Middle frontal gyrus (tissue), 1 donor: Measurements from ENCODE around the gene SRSF11.

Experiments used
- DNase-seq: peaks from one replicate; pipeline ENCODE4 v3.0.0-alpha.2; 2015; ENCODE audit warnings: low spot score; ENCODE audit errors: extremely low spot score

SRSF11 gene

GRCh38 chr1:70220517-70221237 is 503 bp upstream of the SRSF11 start:
- DNase-seq, result no peak

DNA sequence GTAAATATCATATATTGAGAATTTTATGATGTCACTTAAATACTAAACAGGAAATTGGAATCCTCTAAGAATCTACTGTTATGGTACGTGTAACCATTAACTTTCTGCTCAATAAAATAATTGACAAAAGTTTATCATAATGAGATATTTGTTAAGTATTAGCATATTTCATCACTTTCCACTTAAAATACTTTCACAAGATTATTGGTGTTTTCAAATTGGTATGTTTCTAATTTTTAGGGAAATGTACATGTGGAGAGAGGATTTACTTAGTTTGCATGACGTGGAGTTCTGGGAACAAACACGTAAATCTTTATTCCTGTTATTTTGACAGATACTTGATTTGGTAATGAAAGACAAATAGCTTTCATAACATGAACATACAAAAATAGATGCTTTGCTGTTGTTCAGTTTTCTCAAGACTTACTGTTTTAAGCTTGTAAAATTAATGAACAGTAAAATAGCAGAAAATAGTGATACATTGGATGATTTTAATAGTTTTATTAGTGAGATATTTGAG is 1.6 kb downstream of the SRSF11 start:
- no peak for DNase-seq

DNA sequence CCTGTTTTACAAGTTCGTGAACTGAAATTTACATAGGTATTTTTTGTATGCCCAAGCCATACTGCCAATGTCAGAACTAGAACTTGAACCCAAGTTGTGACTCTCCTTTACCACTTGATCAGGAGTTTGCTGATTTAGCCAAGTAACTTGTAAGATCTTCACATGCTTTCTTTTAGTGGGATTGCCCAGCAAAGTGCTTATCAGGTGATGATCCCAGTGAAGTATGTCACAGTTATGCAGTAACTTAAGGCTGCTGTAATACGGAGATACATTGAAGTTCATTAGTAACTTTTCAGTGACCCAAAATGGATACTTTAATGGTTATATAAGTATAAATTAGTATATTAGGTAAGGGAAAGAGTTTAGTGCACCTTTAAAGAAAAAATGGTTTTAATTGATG is 3.8 kb downstream of the SRSF11 start:
- DNase-seq, result no peak

DNA sequence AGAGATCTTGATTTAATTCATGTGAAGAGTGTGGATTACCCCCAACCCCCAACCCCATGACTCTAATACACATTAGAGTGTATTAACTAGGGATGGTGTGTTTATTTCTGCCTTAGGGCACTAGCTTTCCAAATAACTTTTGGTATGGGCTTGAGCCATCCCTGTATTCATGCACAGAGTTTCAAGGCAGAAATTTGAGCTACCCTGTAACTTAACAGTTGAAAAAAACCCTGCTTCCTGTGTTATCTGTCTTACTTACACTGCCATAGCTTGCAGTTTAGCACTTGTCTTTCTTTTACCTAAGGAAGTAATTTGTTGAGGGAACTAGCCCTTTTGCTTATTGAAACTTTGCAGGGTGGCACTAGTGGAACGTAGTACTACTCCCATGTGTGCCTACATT is 6.3 kb downstream of the SRSF11 start:
- no peak for DNase-seq

- no peak for DNase-seq
Observed at GRCh38 chr1:70228670-70229069, 7.5 kb downstream of the SRSF11 start.

GRCh38 chr1:70231475-70231874 is 10.3 kb downstream of the SRSF11 start:
- DNase-seq, result no peak

GRCh38 chr1:70234733-70235132 is 13.6 kb downstream of the SRSF11 start:
- no peak for DNase-seq

DNA sequence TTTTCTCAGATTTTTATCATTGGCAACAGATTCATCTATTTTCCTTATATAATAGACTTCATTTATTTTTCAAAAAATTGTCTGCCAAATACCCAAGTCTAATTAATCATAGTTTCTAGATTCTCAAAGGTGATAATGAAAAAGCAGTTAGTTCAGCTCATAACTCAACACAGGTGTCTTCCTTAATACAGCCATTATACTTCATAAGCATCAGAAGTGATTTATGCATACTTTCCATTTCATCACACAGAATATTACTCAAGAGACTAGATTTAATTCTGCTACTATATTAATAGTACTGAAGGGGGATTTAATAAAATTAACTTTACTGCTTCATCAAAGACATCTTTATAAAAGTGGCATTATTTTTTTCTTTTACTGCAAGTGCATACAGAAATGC is 18.8 kb downstream of the SRSF11 start:
- no peak for DNase-seq

DNA sequence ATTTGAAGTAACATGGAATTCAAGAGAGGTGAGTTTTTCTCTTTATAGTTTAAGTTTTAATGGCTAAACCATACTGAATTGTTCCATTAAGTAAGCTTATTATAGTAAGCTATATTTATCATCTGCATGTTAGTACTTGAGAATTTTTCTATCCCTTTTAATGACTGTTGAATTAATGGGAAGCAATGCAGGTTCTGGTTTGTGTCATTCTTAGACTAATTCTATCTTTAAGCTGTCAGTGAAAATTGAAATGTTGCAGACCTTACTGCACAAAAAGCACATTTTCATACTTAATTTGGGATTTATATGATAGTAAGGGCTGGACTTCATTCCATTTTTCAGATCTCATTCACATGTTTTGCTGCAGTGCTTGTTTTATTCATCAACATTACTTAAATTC is 25.9 kb downstream of the SRSF11 start:
- no peak for DNase-seq

GRCh38 chr1:70247768-70248167 is 26.6 kb downstream of the SRSF11 start:
- DNase-seq, result no peak

- no peak for DNase-seq
Observed at GRCh38 chr1:70248729-70249128, 27.5 kb downstream of the SRSF11 start.

DNA sequence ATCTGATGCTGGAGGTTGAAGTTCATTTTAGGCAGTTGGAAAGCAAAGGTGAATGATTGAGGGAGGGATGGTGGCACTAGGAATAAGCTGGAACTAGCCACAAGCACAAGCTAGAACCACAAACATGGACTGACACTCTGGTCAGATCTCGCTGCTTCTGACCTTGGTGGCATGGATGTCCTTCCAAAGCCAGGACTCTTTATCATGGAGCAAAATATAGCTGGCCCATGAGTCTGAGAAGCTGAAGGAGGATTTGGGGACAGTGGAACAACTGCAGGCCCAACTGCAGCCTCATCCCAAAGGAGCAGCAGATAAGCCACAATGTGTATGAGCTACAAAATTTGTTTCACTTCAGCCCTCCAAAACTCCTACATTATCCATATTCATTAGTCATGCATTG is 35.5 kb downstream of the SRSF11 start:
- no peak for DNase-seq

DNA sequence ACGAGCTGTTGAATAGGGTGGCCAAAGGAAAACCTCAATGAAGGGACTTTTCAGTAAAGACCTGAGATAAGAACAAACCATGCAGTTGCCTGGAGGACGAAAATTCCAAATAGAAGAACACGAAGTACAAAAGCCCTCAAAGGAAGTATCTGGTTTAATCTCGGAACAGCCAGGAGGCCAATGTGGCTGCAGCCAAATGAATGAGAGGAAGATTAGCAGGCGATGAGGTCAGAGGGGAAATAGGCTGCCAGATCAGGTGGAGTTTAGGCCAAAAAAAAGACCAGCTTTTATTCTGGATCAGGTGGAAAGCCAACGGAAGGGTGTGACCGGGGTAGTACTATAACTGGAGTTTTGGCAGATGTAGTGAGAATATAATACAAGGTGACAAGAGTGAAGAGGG is 43.7 kb downstream of the SRSF11 start:
- DNase-seq, result no peak

DNA sequence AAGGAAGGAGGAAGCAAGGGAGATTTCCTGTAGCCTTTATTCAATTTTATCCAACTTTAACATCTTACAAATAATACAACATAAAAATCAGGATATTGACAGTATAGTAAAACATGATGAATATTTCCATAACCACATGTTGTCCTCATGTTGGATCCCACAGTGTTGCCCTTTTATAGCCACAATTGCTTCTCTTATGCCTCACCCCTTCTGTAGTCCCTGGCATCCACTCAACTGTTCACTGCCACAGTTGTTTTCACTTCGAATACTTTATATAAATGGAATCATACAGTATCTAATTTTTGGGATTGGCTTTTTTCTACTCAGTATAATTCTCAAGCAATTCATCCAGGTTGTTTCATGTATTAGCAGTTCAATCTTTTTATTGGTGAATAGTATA is 44.8 kb downstream of the SRSF11 start:
- DNase-seq, result no peak

GRCh38 chr1:70277875-70278274 is 56.7 kb downstream of the SRSF11 start:
- no peak for DNase-seq

- DNase-seq, result no peak
Observed at GRCh38 chr1:70278710-70279109, 57.5 kb downstream of the SRSF11 start.

DNA sequence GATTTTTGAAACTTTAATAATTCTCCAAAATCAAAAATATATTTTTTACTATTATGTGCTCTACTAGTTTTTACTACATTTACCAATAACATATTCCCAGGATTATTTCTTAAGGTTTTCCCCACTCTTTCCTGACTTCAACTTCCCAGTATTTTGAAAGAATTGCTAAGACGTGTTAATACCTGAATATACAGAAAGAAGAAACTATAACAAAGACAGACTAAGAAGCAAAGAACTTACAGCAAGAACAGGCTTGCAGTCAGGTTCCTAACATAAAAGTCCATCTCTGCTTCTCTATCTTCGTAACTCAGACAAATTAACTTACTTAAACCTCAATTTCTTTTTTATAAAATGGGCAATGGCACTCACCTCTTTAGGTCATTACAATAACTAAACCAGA is 63.2 kb downstream of the SRSF11 start:
- DNase-seq, result no peak

GRCh38 chr1:70286453-70286852 is 65.3 kb downstream of the SRSF11 start:
- no peak for DNase-seq

- no peak for DNase-seq
Observed at GRCh38 chr1:70288166-70288565, 67.0 kb downstream of the SRSF11 start.

DNA sequence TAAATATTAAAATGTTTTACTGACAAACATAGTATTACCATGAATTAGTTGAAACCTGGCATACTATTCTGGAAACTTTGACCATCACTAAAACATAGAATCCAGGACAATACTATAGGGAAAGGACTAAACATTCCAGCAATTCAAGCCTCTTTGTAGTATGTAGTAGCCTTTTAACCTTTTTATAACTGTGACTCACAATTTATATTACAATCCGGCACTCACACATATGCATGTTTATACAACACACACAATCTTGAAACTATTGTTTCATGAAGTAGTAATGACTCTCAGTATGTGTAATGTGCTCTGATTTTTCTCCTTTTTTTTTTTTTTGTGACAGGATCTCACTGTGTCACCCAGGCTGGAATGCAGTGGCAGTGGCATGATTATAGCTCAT is 69.0 kb downstream of the SRSF11 start:
- DNase-seq, result no peak

DNA sequence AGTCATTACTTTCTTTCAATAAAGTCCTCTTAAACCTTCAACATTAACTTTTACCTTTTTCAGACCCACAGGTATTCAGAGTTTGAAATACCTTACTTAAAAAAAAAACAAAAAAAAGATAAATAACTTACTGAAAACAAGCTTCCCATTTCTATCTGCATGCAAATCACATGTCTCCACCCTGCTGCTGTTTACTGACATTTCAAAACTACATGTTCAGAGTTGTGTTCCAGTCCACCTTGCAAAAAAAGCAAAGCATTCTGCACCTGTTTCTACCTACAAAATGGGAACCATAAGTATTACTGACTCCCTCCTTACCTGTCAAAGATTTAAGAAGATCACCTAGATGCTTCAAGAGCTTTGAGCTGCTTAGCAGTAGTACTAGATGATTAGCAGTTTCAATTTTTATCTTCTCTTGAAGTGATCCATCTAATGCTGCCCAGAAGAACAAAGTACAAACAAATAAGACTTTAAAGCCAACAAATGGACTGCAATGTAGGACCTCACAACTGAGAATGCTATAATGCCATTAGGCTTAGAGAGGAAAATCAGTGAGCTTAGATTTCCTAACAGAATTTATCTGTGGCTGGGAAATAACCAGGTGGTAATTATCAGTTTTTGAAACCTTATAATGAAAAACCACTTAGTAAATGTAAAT is 72.1 kb downstream of the SRSF11 start:
- no peak for DNase-seq

- DNase-seq, result no peak
Observed at GRCh38 chr1:70295749-70296148, 74.6 kb downstream of the SRSF11 start.

GRCh38 chr1:70299472-70299871 is 78.3 kb downstream of the SRSF11 start:
- no peak for DNase-seq
